Mesenchymal stem cell (in vitro differentiated cells and primary cell): ENCODE results near the gene CACNA2D3.
A peak's percentile ranks its signal among the peaks of the same experiment; 100 is the strongest.

Experiments
- DNase-seq: peaks from one replicate; pipeline ENCODE4 v3.0.0-alpha.2; 2013
- H2AFZ ChIP-seq: one replicate; pipeline ENCODE4 v1.6.1; 2013; ENCODE audit warnings: low read depth, mild to moderate bottlenecking, control low read depth, inconsistent platforms, low read length, moderate library complexity
- H2AK5ac ChIP-seq: 2 replicates; pipeline ENCODE4 v1.6.1; 2013; ENCODE audit warnings: low read length, moderate library complexity, mild to moderate bottlenecking, inconsistent platforms; ENCODE audit not compliant: severe bottlenecking
- H2BK120ac ChIP-seq: one replicate; pipeline ENCODE4 v1.6.1; 2013; ENCODE audit warnings: low read depth, mild to moderate bottlenecking, inconsistent platforms, low read length, moderate library complexity
- H2BK12ac ChIP-seq, 2 experiments: one replicate each; pipeline ENCODE4 v1.6.1; 2013; ENCODE audit warnings: inconsistent platforms in 2 of 2, low read length in 2 of 2, mild to moderate bottlenecking in 2 of 2, moderate library complexity in 2 of 2, control low read depth in 1 of 2
- H2BK15ac ChIP-seq: one replicate; pipeline ENCODE4 v1.6.1; 2013; ENCODE audit warnings: mild to moderate bottlenecking, low read depth, inconsistent platforms; ENCODE audit not compliant: poor library complexity, severe bottlenecking
- H2BK5ac ChIP-seq: 2 replicates; pipeline ENCODE4 v1.6.1; 2013; ENCODE audit warnings: low read depth, mild to moderate bottlenecking, low read length, control low read depth, inconsistent platforms; ENCODE audit not compliant: poor library complexity, severe bottlenecking
- H3K14ac ChIP-seq, 2 experiments: one replicate each; pipeline ENCODE4 v1.6.1; 2013; ENCODE audit warnings: inconsistent platforms in 2 of 2, low read length in 2 of 2, control low read depth in 1 of 2, mild to moderate bottlenecking in 1 of 2, moderate library complexity in 1 of 2
- H3K18ac ChIP-seq, 2 experiments: one replicate each; pipeline ENCODE4 v1.6.1; 2013; ENCODE audit warnings: inconsistent platforms in 2 of 2, low read length in 2 of 2, control low read depth in 1 of 2, low read depth in 1 of 2, mild to moderate bottlenecking in 1 of 2
- H3K23ac ChIP-seq, 2 experiments: one replicate each; pipeline ENCODE4 v1.6.1; 2013; ENCODE audit warnings: inconsistent platforms in 2 of 2, low read length in 2 of 2, mild to moderate bottlenecking in 2 of 2, moderate library complexity in 2 of 2, control low read depth in 1 of 2
- H3K27ac ChIP-seq: 2 replicates; pipeline ENCODE4 v1.5.1; 2013; ENCODE audit warnings: mild to moderate bottlenecking, moderate library complexity, low read length, control low read depth, inconsistent platforms; ENCODE audit not compliant: poor library complexity, severe bottlenecking
- H3K27me3 ChIP-seq, 2 experiments: 2 replicates each; pipeline versions ENCODE4 v1.6.1 to v1.7.0; 2013; ENCODE audit warnings: low read length in 2 of 2, mild to moderate bottlenecking in 2 of 2, moderate library complexity in 2 of 2, control low read depth in 1 of 2, inconsistent platforms in 1 of 2; ENCODE audit not compliant: control insufficient read depth in 1 of 2, insufficient read depth in 1 of 2
- H3K36me3 ChIP-seq, 2 experiments: 2 replicates each; pipeline versions ENCODE4 v1.6.1 to v1.7.0; 2013; ENCODE audit warnings: low read length in 2 of 2, control low read depth in 1 of 2, inconsistent platforms in 1 of 2, low read depth in 1 of 2, mild to moderate bottlenecking in 1 of 2; ENCODE audit not compliant: insufficient read depth in 2 of 2, control insufficient read depth in 1 of 2
- H3K4ac ChIP-seq, 2 experiments: one replicate each; pipeline ENCODE4 v1.6.1; 2013; ENCODE audit warnings: inconsistent platforms in 2 of 2, low read length in 2 of 2, mild to moderate bottlenecking in 2 of 2, moderate library complexity in 2 of 2, control low read depth in 1 of 2, low read depth in 1 of 2
- H3K4me1 ChIP-seq: 2 replicates; pipeline ENCODE4 v1.6.1; 2013; ENCODE audit warnings: low read depth, low read length, control low read depth; ENCODE audit not compliant: control insufficient read depth, insufficient read depth
- H3K4me2 ChIP-seq: 2 replicates; pipeline ENCODE4 v1.6.1; 2013; ENCODE audit warnings: low read length, mild to moderate bottlenecking, inconsistent platforms; ENCODE audit not compliant: poor library complexity, severe bottlenecking
- H3K4me3 ChIP-seq, 2 experiments: 2 replicates each; pipeline versions ENCODE4 v1.5.1 to v1.7.0; 2013; ENCODE audit warnings: low read length in 2 of 2, mild to moderate bottlenecking in 2 of 2, control low read depth in 1 of 2, low read depth in 1 of 2; ENCODE audit not compliant: insufficient read depth in 1 of 2
- H3K79me1 ChIP-seq: replicated peaks from 2 replicates; pipeline ENCODE4 v1.6.1; 2013; ENCODE audit warnings: mild to moderate bottlenecking, control low read depth, low read length, inconsistent platforms; ENCODE audit not compliant: poor library complexity, severe bottlenecking
- H3K9ac ChIP-seq: 2 replicates; pipeline ENCODE4 v1.7.0; 2013; ENCODE audit warnings: mild to moderate bottlenecking, low read length, moderate library complexity
- H3K9me3 ChIP-seq: 2 replicates; pipeline ENCODE4 v1.7.0; 2013; ENCODE audit warnings: mild to moderate bottlenecking, low read length; ENCODE audit not compliant: control insufficient read depth
- H4K8ac ChIP-seq: one replicate; pipeline ENCODE4 v1.6.1; 2013; ENCODE audit warnings: inconsistent platforms, mild to moderate bottlenecking, low read length, moderate library complexity
- H4K91ac ChIP-seq: one replicate; pipeline ENCODE4 v1.6.1; 2013; ENCODE audit warnings: mild to moderate bottlenecking, low read length, inconsistent platforms
- WGBS: methylation state at CpG from one replicate; pipeline ENCODE4 v1.1.7; 2013; ENCODE audit warnings: mixed read lengths; 5-methylcytosine and 5-hydroxymethylcytosine counted together

CACNA2D3 gene

DNA sequence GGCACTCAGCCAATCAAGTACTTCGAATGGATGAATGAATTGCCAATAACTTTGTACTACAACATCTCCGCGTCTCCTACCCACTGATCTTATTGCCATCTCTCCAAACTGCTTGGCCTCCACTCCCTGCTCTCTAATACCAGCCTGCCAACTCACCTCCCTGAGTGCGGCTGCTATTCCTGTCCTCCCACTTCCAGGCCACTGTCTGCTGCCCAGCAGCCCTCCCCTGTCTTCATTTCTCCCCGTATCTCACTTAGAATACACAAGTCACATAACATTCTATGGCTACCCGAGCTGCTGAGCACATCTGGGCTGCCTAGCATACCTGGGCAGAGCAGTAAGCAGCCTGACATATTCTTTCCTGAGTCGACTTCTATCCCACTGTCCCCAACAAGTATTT, 955.4 kb downstream of the CACNA2D3 start:
- Histone ChIP-seq H3K23ac (no peak overlapping the region), H3K14ac (peak overlapping the region in 1 of 2 experiments; percentile 64), H3K9me3 (no peaks in the 10 kb centered on the region), H2BK12ac (peak overlapping the region in 1 of 2 experiments; percentile 24), H3K4me1 (no peaks in the 10 kb centered on the region), H4K8ac (no peak overlapping the region), H2BK15ac (no peak overlapping the region), H3K4me2 (no peak overlapping the region), H3K36me3 (no peaks in the 10 kb centered on the region), H2BK5ac (no peak overlapping the region), H3K4ac (no peak overlapping the region), H2AK5ac (no peak overlapping the region), H4K91ac (no peak overlapping the region), H2BK120ac (no peak overlapping the region), H3K27ac (no peak overlapping the region), H2AFZ (no peak overlapping the region), H3K4me3 (no peak overlapping the region), H3K79me1 (no peaks in the 10 kb centered on the region), H3K18ac (no peak overlapping the region), H3K9ac (no peak overlapping the region), H3K27me3 (no peaks in the 10 kb centered on the region)
- DNase-seq = no peak
- 84% methylated on average over 6 of the region's 7 CpGs for WGBS

DNA sequence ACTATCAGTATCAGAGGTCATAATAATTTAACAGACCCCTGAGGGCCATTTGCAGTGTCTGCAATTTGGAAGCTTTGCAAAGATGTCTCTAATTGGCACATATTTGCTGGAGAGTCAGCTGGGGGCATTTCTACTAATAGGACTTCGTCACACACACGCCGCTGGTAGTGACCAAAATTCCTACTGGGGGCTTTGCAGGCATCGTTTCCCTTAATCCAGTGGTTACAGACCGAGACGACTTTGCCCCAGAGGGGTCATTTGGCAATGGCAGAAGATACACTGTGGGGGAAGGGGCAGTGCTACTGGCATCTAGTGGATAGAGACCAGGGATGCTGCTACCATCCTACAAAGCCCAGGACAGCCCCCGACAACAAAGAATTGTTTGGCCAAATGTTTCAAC, 956.5 kb downstream of the CACNA2D3 start:
- Histone ChIP-seq H4K91ac (no peak overlapping the region), H2BK12ac (no peak overlapping the region), H2AFZ (no peak overlapping the region), H2BK15ac (no peak overlapping the region), H2AK5ac (no peak overlapping the region), H3K23ac (no peak overlapping the region), H3K4me2 (no peak overlapping the region), H3K4me3 (no peak overlapping the region), H3K9ac (no peak overlapping the region), H4K8ac (no peak overlapping the region), H3K27me3 (no peaks in the 10 kb centered on the region), H3K18ac (no peak overlapping the region), H3K4me1 (no peaks in the 10 kb centered on the region), H3K14ac (no peak overlapping the region), H2BK120ac (no peak overlapping the region), H3K27ac (no peak overlapping the region), H3K79me1 (no peaks in the 10 kb centered on the region), H3K36me3 (no peaks in the 10 kb centered on the region), H3K9me3 (no peaks in the 10 kb centered on the region), H3K4ac (no peak overlapping the region), H2BK5ac (no peak overlapping the region)
- no peak for DNase-seq
- WGBS = 89% methylated on average over 7 of the region's 7 CpGs

DNA sequence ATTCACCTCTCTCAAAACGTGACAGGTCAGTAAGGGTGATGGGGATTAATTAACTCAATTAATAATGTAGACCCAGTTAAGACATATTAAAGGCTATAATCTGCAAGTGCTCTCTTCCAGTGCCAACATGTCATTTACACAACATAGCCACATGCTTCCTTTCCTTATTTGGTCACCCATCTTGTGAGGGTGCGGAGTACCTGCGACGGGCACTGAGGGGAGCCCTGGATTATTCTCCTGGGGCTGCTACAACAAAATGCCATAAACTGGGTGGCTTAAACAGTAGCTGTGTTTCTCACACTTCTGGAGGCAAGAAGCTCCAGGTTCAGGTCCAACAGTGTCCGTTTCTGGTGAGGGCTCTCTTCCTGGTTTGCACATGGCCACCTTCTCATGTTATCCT, 962.9 kb downstream of the CACNA2D3 start:
- Histone ChIP-seq H3K79me1 (no peaks in the 10 kb centered on the region), H3K14ac (no peak overlapping the region), H3K4me3 (no peak overlapping the region), H3K4ac (no peak overlapping the region), H4K91ac (no peak overlapping the region), H2BK120ac (no peak overlapping the region), H2BK5ac (no peak overlapping the region), H2AFZ (no peak overlapping the region), H3K23ac (no peak overlapping the region), H3K18ac (no peak overlapping the region), H3K9me3 (no peaks in the 10 kb centered on the region), H2BK12ac (no peak overlapping the region), H3K27me3 (peaks cover 0 to 4% of the 10 kb centered on the region in 2 experiments), H2BK15ac (no peak overlapping the region), H3K9ac (no peak overlapping the region), H4K8ac (no peak overlapping the region), H3K27ac (no peak overlapping the region), H2AK5ac (no peak overlapping the region), H3K4me1 (no peaks in the 10 kb centered on the region), H3K4me2 (no peak overlapping the region), H3K36me3 (no peaks in the 10 kb centered on the region)
- 85% methylated on average over 4 of the region's 5 CpGs for WGBS
- no peak for DNase-seq

DNA sequence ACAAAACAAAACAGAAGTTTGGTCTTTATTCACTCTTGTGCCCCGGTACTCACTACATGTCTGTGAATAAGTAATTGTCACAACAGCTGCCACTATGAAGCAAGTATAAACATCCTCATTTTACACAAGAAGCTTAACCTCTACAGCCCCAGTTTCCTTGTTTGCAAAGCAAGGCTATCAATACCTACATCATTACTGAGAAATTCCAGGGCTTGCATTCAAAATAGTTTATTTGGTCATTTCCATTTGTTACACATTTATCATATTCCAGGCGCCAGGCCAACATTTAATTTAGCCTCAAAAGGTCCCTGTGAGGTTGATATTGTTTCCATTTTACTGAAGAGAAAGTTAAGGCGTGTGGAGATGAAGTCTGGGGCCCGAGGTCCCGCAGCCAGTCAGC, 966.9 kb downstream of the CACNA2D3 start:
- Histone ChIP-seq H3K9ac (no peak overlapping the region), H3K4me3 (no peak overlapping the region), H3K79me1 (no peaks in the 10 kb centered on the region), H2BK5ac (no peak overlapping the region), H3K23ac (peak overlapping the region in 1 of 2 experiments; percentile 81), H2BK15ac (no peak overlapping the region), H2AFZ (no peak overlapping the region), H2BK12ac (peak overlapping the region; percentile 67 to 81), H3K18ac (peak overlapping the region; percentile 65 to 70), H4K91ac (peak overlapping the region; percentile 77), H3K4me2 (no peak overlapping the region), H3K27me3 (peaks cover 0 to 4% of the 10 kb centered on the region in 2 experiments), H4K8ac (peak overlapping the region; percentile 71), H3K14ac (peak overlapping the region in 1 of 2 experiments; percentile 82), H3K4me1 (peaks cover 2% of the 10 kb centered on the region), H3K9me3 (no peaks in the 10 kb centered on the region), H3K4ac (peak overlapping the region; percentile 59 to 72), H2AK5ac (no peak overlapping the region), H2BK120ac (no peak overlapping the region), H3K36me3 (no peaks in the 10 kb centered on the region), H3K27ac (no peak overlapping the region)
- 63% methylated on average over 5 of the region's 5 CpGs for WGBS
- DNase-seq = peak; percentile 53
